Stimulated activated CD4-positive, alpha-beta T cell treated with anti-CD3 and anti-CD28 coated beads, Interleukin-1b, Interleukin-23, amount 100 ng/mL, for 48 hours (primary cell): Measurements from ENCODE around the gene ETV3.

ENCODE experiments used
- DNase-seq: peaks from one replicate; pipeline ENCODE4 v3.0.0-alpha.2; 2020

Gene ETV3

GRCh38 chr1:157137408-157138219, 581 bp downstream of the ETV3 start:
- no peak for DNase-seq

- no peak for DNase-seq
Measured at GRCh38 chr1:157137046-157137407, 1.2 kb downstream of the ETV3 start.

- DNase-seq = no peak
Measured at GRCh38 chr1:157136133-157136532, 2.1 kb downstream of the ETV3 start.

GRCh38 chr1:157135646-157136045, 2.5 kb downstream of the ETV3 start:
- no peak for DNase-seq

- DNase-seq = no peak
Measured at GRCh38 chr1:157135070-157135469, 3.1 kb downstream of the ETV3 start.

GRCh38 chr1:157134442-157134841, 3.8 kb downstream of the ETV3 start:
- no peak for DNase-seq

- DNase-seq = no peak
Measured at GRCh38 chr1:157133426-157133825, 4.8 kb downstream of the ETV3 start.

- no peak for DNase-seq
Measured at GRCh38 chr1:157132616-157133167, 5.5 kb downstream of the ETV3 start.

GRCh38 chr1:157132111-157132510, 6.1 kb downstream of the ETV3 start:
- no peak for DNase-seq

GRCh38 chr1:157131281-157131680, 6.9 kb downstream of the ETV3 start:
- DNase-seq = no peak

- DNase-seq = no peak
Measured at GRCh38 chr1:157124855-157125254, 13.3 kb downstream of the ETV3 start.

- no peak for DNase-seq
Measured at GRCh38 chr1:157119448-157119847, 18.7 kb downstream of the ETV3 start.

- no peak for DNase-seq
Measured at GRCh38 chr1:157119008-157119407, 19.2 kb downstream of the ETV3 start.

- DNase-seq = no peak
Measured at GRCh38 chr1:157117527-157118057, 20.6 kb downstream of the ETV3 start.

GRCh38 chr1:157116737-157117103, 21.5 kb downstream of the ETV3 start:
- DNase-seq = no peak

GRCh38 chr1:157115851-157116736, 22.1 kb downstream of the ETV3 start:
- DNase-seq = no peak

- DNase-seq = no peak
Measured at GRCh38 chr1:157115429-157115838, 22.8 kb downstream of the ETV3 start.

GRCh38 chr1:157114183-157115121, 23.7 kb downstream of the ETV3 start:
- DNase-seq = no peak

GRCh38 chr1:157113631-157114030, 24.6 kb downstream of the ETV3 start:
- DNase-seq = no peak

- DNase-seq = no peak
Measured at GRCh38 chr1:157113106-157113505, 25.1 kb downstream of the ETV3 start.

- DNase-seq = no peak
Measured at GRCh38 chr1:157112186-157112867, 25.9 kb downstream of the ETV3 start.
